Mucosa of stomach (tissue), 1 donor: Measurements from ENCODE around the gene NAIF1.

Source experiments
- H3K27me3 ChIP-seq: one replicate; pipeline ENCODE4 v1.7.0; 2013; ENCODE audit warnings: mild to moderate bottlenecking, low read length; ENCODE audit not compliant: control insufficient read depth, insufficient read depth
- H3K36me3 ChIP-seq: one replicate; pipeline ENCODE4 v1.7.0; 2013; ENCODE audit warnings: low read length; ENCODE audit not compliant: control insufficient read depth, insufficient read depth
- H3K4me1 ChIP-seq: one replicate; pipeline ENCODE4 v1.7.0; 2013; ENCODE audit warnings: mild to moderate bottlenecking, low read length; ENCODE audit not compliant: control insufficient read depth, insufficient read depth
- H3K4me3 ChIP-seq: one replicate; pipeline ENCODE4 v1.7.0; 2013; ENCODE audit warnings: low read length
- H3K9ac ChIP-seq: one replicate; pipeline ENCODE4 v1.7.0; 2013; ENCODE audit warnings: mild to moderate bottlenecking, low read length, moderate library complexity
- H3K9me3 ChIP-seq: one replicate; pipeline ENCODE4 v1.7.0; 2013; ENCODE audit warnings: mild to moderate bottlenecking, low read length, moderate library complexity; ENCODE audit not compliant: control insufficient read depth
- donor health status: Pancreatic carcinoma.

The NAIF1 gene

GRCh38 chr9:128099231-128099931 lies 32.3 kb upstream of the NAIF1 start:
- peak overlapping the region; percentile 48 for H3K4me3 ChIP-seq
- H3K9ac ChIP-seq, result peak overlapping the region; percentile 80
- no peaks in the 10 kb centered on the region for H3K9me3 ChIP-seq
- H3K36me3 ChIP-seq, result peaks cover 11% of the 10 kb centered on the region
- H3K4me1 ChIP-seq, result peaks cover 75% of the 10 kb centered on the region
- H3K27me3 ChIP-seq, result no peaks in the 10 kb centered on the region

DNA sequence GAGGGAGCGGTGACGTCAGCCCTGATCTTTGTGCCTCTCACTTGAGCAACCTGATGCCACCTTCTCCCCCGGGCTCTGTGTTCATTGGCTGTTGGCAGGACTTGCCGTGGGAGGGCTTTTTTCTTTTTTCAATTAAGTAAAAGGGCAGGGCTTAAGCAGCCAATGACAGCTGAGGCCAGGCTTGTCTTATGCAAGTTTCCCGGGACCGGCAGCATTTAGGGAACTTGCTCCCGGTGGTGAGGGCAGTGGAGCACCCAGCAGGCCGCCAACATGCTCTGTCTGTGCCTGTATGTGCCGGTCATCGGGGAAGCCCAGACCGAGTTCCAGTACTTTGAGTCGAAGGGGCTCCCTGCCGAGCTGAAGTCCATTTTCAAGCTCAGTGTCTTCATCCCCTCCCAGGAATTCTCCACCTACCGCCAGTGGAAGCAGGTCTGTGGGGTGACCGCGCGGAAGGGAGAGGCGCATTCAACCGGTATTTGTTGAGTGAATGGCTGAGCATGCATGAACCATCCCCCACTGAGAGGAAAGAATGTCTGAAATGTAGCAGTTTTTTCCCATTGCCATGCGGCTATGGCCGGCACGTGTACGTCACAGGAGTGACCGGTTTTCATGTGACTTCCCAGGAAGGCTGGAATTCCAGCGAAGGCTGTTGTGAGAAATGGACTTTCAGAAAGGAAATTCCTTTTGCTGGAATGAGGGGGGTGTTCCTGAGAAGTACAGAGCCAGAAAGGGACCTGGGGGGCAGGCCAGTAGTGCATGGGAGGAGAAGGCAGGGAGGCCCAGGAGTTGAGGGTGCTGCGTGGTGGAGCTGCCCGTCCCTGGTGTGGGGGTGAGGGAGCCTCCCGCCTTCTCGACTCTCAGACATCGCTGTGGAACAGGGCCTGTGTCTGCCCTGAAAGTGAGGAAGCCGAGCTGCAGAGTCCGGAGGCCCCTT lies 31.4 kb upstream of the NAIF1 start:
- Histone ChIP-seq H3K9ac (peak overlapping the region; percentile 80), H3K4me1 (peaks cover 71% of the 10 kb centered on the region), H3K27me3 (no peaks in the 10 kb centered on the region), H3K9me3 (no peaks in the 10 kb centered on the region), H3K4me3 (peak overlapping the region; percentile 48), H3K36me3 (peaks cover 11% of the 10 kb centered on the region)

DNA sequence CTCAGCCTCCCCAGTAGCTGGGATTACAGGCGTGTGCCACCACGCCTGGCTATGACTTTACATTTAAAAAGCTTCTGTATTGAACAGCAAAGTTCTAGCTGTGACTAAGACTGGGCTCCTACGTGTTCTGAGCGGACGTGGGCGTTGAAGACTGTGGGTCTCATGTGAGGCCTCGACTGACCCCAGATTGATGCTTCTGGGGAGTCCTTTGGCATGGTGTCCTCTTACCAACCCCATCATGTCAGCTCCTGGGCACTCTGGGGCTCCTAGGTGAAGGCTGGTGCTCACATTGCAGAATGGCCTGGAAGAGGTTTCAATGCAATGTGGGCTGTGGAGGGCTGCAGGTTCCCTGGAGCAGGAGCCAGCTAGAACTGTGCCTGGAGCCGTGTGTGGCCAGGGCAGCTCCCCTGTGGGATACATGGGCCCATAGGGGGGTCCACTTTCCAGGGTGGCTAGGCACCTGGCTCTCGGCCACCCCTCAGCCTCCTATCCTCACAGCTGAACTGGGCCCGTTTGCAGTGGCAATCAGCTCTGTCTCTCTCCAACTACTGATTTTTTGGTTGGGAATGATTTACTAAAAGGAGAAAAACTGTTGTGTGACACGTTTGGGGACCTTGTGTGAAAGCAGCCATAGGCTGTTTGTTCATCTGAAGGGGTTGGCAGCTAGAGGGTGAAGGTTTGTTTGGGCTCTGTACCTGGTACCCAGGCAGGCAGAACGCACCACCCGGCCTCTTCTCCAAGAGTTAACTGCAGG lies 30.6 kb upstream of the NAIF1 start:
- peaks cover 71% of the 10 kb centered on the region for H3K4me1 ChIP-seq
- peaks cover 5% of the 10 kb centered on the region for H3K36me3 ChIP-seq
- H3K4me3 ChIP-seq, result no peak overlapping the region
- H3K9me3 ChIP-seq, result no peaks in the 10 kb centered on the region
- no peaks in the 10 kb centered on the region for H3K27me3 ChIP-seq
- peak overlapping the region; percentile 80 for H3K9ac ChIP-seq

DNA sequence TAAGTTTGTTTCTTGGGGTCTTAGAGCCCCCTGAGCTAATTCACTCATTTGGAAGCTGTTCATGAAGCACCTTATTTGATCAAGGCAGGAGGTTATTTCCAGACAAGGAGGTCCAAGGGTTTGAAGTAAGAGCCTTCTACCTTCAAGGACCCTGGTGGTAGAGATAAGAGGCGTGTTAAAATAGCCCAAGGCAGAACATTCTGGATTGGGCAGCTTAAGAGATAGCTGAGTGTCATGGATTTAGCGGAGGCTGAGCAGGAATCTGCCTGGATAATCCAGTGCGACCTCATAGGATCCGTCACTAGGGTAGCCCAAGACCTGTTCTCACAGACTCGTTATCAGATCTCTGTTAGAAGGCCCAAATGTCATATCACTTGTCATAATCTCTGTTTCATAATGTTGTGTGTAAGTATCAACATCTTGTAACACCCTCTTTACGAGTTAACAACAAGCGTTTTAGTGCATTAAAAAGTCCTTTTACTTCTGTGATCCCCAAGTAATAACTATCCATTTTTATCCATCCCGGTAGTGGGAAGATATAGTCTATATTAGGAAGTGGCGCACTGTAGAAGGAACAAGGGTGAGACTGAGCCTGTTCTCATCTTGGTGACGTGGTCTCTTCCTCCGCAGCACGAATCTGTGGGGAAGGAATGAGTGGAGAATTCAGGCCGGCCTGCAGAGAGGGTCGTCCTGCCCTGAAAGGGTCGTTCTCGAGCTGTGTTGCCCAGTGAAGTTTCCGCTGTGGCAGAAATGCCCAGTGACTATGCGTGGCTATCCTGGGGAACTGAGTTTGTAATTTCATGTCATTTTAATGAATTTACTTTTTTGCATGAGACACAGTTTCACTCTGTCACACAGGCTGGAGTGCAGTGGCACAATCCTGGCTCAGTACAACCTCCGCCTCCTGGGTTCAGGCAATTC lies 29.8 kb upstream of the NAIF1 start:
- Histone ChIP-seq H3K36me3 (no peaks in the 10 kb centered on the region), H3K4me1 (peaks cover 65% of the 10 kb centered on the region), H3K4me3 (no peak overlapping the region), H3K27me3 (no peaks in the 10 kb centered on the region), H3K9ac (no peak overlapping the region), H3K9me3 (no peaks in the 10 kb centered on the region)

DNA sequence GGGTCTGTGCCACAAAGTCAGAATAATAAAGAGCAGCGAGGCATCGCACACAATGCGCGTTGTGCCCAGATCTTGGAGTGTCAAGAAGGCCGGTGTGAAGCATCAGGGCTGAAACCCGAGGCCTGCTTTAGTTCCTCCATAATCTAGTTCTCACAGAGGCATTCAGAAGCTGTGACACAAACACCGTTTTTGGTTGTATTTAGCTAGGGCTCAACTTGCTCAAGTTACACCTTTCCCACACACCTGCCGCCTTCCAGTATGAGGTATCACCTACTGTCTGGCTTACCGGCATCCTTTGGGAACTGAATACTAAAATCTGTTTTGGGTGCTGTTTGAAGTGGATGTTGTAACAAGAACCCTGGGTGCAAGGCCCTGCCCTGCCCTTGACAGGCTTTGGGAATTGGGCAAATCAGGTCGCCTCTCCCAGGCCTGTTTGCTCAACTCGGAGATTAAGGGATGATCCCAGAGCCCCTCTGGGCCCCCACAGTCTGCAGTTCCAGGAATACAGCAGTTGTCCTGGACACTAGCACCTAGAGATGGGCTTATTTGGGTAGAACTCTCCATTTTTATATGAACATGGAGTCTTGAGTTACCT lies 27.9 kb upstream of the NAIF1 start:
- Histone ChIP-seq H3K36me3 (no peaks in the 10 kb centered on the region), H3K4me1 (peaks cover 47% of the 10 kb centered on the region), H3K9me3 (no peaks in the 10 kb centered on the region), H3K4me3 (no peak overlapping the region), H3K9ac (peak overlapping the region; percentile 63), H3K27me3 (no peaks in the 10 kb centered on the region)

DNA sequence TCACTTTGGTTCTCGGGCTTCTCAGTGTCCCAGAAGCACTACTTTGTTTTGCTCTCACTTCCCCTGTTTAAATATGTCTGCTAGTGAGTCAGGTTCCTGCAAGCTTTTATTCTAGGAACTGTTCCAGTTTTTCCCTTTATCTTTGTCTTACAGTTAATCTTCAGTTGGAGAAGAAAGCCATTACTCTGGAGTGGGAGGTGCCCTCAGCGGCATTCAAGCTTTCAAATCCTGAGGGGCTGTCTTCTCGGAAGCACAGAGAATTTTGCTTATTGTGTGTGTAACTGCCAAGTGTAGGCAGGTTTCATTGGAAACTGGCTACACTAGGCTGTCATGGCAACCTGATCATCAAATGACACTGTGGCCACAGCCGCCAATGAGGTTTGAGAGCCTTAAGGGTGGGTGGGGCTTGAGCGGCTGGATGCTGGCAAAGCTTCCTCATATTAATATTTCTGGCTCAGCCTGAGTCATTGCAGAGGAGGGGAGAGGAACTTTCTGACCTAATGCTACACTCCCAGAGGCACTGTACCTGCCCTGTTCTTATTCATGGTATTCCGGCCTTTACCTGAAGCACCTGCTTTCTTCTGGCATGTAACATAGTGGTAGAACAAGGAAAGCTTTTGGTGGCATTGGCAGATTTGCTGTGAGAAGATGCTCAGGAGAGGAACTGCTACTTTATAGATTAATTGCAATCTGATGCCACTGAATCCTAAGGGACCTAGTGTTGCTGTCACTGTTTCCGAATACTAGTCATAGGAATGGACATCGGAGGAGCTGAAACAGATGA lies 27.2 kb upstream of the NAIF1 start:
- peaks cover 41% of the 10 kb centered on the region for H3K4me1 ChIP-seq
- no peak overlapping the region for H3K4me3 ChIP-seq
- H3K9me3 ChIP-seq, result no peaks in the 10 kb centered on the region

DNA sequence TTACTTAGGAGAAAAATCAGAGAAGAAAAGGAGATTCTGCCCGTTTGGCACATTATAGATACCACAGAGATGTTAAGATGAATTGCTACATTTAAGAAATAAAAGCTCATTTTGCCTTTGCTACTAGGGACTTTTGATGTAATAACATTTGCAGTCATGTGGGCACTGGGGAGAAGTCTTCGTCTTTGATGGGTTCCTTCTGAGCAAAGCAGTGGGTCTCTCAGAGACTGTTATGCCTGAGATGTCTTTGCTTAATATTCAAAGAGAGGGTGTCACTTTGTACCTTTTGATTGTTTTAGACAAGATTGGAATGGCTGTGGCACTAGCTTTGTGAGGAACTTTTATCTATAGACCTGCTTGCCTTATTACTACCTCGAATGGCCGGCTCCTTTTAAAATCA lies 25.9 kb upstream of the NAIF1 start:
- Histone ChIP-seq H3K4me3 (no peak overlapping the region), H3K4me1 (peaks cover 48% of the 10 kb centered on the region), H3K9ac (peak overlapping the region; percentile 37)

More for the DNA sequence above, 27.2 kb upstream of the NAIF1 start:
- Histone ChIP-seq H3K36me3 (no peaks in the 10 kb centered on the region), H3K27me3 (no peaks in the 10 kb centered on the region), H3K9ac (peak overlapping the region; percentile 63)

GRCh38 chr9:128092199-128092977 lies 25.3 kb upstream of the NAIF1 start:
- Histone ChIP-seq H3K4me3 (no peak overlapping the region), H3K27me3 (no peaks in the 10 kb centered on the region), H3K9ac (no peak overlapping the region), H3K9me3 (no peaks in the 10 kb centered on the region), H3K36me3 (no peaks in the 10 kb centered on the region), H3K4me1 (peaks cover 44% of the 10 kb centered on the region)

More for the DNA sequence above, 25.9 kb upstream of the NAIF1 start:
- Histone ChIP-seq H3K27me3 (no peaks in the 10 kb centered on the region), H3K9me3 (no peaks in the 10 kb centered on the region), H3K36me3 (no peaks in the 10 kb centered on the region)

- no peaks in the 10 kb centered on the region for H3K36me3 ChIP-seq
- peaks cover 42% of the 10 kb centered on the region for H3K4me1 ChIP-seq
- no peak overlapping the region for H3K4me3 ChIP-seq
- no peaks in the 10 kb centered on the region for H3K27me3 ChIP-seq
- no peak overlapping the region for H3K9ac ChIP-seq
- H3K9me3 ChIP-seq, result no peaks in the 10 kb centered on the region
Measured at GRCh38 chr9:128091571-128091970, 24.5 kb upstream of the NAIF1 start.

DNA sequence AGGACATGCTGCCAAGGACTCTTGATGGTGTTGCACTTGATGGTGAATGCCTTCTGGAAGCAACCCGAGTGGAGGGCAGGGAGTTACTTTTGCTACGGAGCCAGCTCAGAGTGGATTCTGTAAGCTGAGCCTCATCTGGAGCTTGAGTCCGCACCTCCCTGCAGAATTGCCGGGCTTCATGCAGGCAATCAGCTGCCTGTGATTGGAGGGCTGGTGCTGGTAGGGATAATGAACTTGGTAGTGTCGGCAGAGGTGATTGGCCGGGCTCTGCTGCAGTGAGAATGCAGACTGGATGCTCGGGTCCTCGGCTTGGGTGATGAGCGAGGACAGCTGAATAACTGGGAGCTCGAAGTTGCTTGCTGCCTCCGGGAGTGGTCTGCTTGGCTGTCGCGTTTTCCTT lies 24.0 kb upstream of the NAIF1 start:
- no peaks in the 10 kb centered on the region for H3K27me3 ChIP-seq
- H3K4me1 ChIP-seq, result peaks cover 42% of the 10 kb centered on the region
- H3K9me3 ChIP-seq, result no peaks in the 10 kb centered on the region
- no peaks in the 10 kb centered on the region for H3K36me3 ChIP-seq
- H3K4me3 ChIP-seq, result no peak overlapping the region
- H3K9ac ChIP-seq, result no peak overlapping the region
